Loucy (cell line): ENCODE data around the gene AAK1.

Experiments
- EZH2phosphoT487 ChIP-seq: fragments of 200-600 bp; IDR thresholded peaks from 2 replicates; pipeline ENCODE4 v1.6.1; 2018; ENCODE audit warnings: antibody characterized with exemption, mild to moderate bottlenecking, moderate library complexity, borderline replicate concordance
- TF ChIP-seq, protein P1 (sequence below): fragments of 200-600 bp; sonication (generic); conservative IDR thresholded peaks from 2 replicates; pipeline ENCODE4 v1.5.1; 2014; ENCODE audit warnings: mild to moderate bottlenecking, antibody characterized with exemption, low read length

DNA sequence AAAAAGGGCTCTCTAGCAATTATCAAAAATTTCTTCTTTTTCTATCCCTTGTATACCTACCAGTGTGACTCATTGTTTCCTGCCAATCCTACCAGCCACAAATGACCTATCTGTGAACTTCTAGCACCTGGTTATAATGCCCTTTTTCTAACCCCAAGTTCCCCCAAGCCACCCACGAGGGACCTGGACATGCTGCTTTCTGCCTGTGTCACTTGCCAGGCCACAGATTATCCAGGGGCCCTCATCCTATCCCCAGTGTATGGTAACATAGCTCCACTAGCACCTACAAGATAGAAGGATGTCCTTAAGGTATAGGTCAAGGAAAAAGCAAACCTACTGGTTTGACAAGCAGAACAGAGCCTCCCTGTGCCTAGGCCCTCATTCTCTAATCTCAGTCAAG is 26.8 kb downstream of the AAK1 start:
- TF ChIP-seq, protein P1, sequence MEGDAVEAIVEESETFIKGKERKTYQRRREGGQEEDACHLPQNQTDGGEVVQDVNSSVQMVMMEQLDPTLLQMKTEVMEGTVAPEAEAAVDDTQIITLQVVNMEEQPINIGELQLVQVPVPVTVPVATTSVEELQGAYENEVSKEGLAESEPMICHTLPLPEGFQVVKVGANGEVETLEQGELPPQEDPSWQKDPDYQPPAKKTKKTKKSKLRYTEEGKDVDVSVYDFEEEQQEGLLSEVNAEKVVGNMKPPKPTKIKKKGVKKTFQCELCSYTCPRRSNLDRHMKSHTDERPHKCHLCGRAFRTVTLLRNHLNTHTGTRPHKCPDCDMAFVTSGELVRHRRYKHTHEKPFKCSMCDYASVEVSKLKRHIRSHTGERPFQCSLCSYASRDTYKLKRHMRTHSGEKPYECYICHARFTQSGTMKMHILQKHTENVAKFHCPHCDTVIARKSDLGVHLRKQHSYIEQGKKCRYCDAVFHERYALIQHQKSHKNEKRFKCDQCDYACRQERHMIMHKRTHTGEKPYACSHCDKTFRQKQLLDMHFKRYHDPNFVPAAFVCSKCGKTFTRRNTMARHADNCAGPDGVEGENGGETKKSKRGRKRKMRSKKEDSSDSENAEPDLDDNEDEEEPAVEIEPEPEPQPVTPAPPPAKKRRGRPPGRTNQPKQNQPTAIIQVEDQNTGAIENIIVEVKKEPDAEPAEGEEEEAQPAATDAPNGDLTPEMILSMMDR, result no peak
- no peak for TF ChIP-seq EZH2phosphoT487
